Keratinocyte (primary cell): Measurements from ENCODE around the gene CPEB3. TPM values are rescaled to one million over a fixed set of nuclear protein-coding genes. Genes with fewer than 3 reads are reported as not detected.

Source experiments
- DNase-seq: peaks from one replicate; pipeline ENCODE4 v3.0.0-alpha.2; 2011; ENCODE audit warnings: low read depth, missing footprints, low spot score
- FAIRE-seq: peaks from 2 replicates; lab custom pipeline; 2011; peaks lifted over from hg19 to GRCh38; lab: Jason Lieb, UNC
- H2AFZ ChIP-seq: 2 replicates; pipeline ENCODE4 v1.6.0; 2012; ENCODE audit warnings: low read length, control low read depth, inconsistent platforms; ENCODE audit not compliant: control insufficient read depth
- H3K27ac ChIP-seq: 2 replicates; pipeline ENCODE4 v1.5.1; 2011; ENCODE audit warnings: low read length; ENCODE audit not compliant: control insufficient read depth, insufficient read depth
- H3K27me3 ChIP-seq: 3 replicates; pipeline ENCODE4 v1.6.0; 2011; ENCODE audit warnings: low read length; ENCODE audit not compliant: control insufficient read depth, insufficient read depth; ENCODE audit errors: extremely low read depth
- H3K36me3 ChIP-seq, 2 experiments: 2 replicates in 1 of 2; 3 replicates in 1 of 2; pipeline ENCODE4 v1.5.1; 2011; ENCODE audit warnings: low read length in 2 of 2, mild to moderate bottlenecking in 1 of 2; ENCODE audit not compliant: control insufficient read depth in 2 of 2, insufficient read depth in 2 of 2; ENCODE audit errors: extremely low read depth in 1 of 2
- H3K4me1 ChIP-seq: 3 replicates; pipeline ENCODE4 v1.5.1; 2011; ENCODE audit warnings: low read length; ENCODE audit not compliant: control insufficient read depth, insufficient read depth; ENCODE audit errors: extremely low read depth
- H3K4me2 ChIP-seq: 3 replicates; pipeline ENCODE4 v1.6.0; 2011; ENCODE audit warnings: low read depth, low read length; ENCODE audit not compliant: control insufficient read depth, insufficient read depth; ENCODE audit errors: extremely low read depth
- H3K4me3 ChIP-seq, 3 experiments: fragments of 200-600 bp in 1 of 3; sonication (generic) in 1 of 3; 2 replicates in 2 of 3; 3 replicates in 1 of 3; pipeline ENCODE4 v1.5.1; 2011 to 2016; ENCODE audit warnings: low read length in 3 of 3, mild to moderate bottlenecking in 3 of 3, control low read depth in 2 of 3, inconsistent platforms in 1 of 3, low read depth in 1 of 3, mixed read lengths in 1 of 3, mixed run types in 1 of 3, moderate library complexity in 1 of 3; ENCODE audit not compliant: control insufficient read depth in 2 of 3, insufficient read depth in 2 of 3; ENCODE audit errors: extremely low read depth in 1 of 3
- H3K79me2 ChIP-seq: 2 replicates; pipeline ENCODE4 v1.6.0; 2012; ENCODE audit warnings: low read length; ENCODE audit not compliant: control insufficient read depth, insufficient read depth
- H3K9ac ChIP-seq: 3 replicates; pipeline ENCODE4 v1.6.0; 2011; ENCODE audit warnings: low read length; ENCODE audit not compliant: control insufficient read depth, insufficient read depth; ENCODE audit errors: extremely low read depth
- H3K9me1 ChIP-seq: 3 replicates; pipeline ENCODE4 v1.6.0; 2011; ENCODE audit warnings: low read length; ENCODE audit not compliant: control insufficient read depth, insufficient read depth; ENCODE audit errors: extremely low read depth
- H3K9me3 ChIP-seq: 2 replicates; pipeline ENCODE4 v1.5.1; 2012; ENCODE audit warnings: low read depth, low read length; ENCODE audit not compliant: control insufficient read depth
- H4K20me1 ChIP-seq: 3 replicates; pipeline ENCODE4 v1.6.0; 2011; ENCODE audit warnings: low read length; ENCODE audit not compliant: control insufficient read depth, insufficient read depth; ENCODE audit errors: extremely low read depth
- CTCF ChIP-seq, 3 experiments: IDR thresholded peaks in 1 of 3; conservative IDR thresholded peaks in 1 of 3; optimal IDR thresholded peaks in 1 of 3; 2 replicates in 2 of 3; 3 replicates in 1 of 3; pipeline versions ENCODE3 to v1.5.1; 2011; ENCODE audit warnings: low read length in 3 of 3, mild to moderate bottlenecking in 3 of 3, moderate library complexity in 2 of 3, control low read depth in 1 of 3, inconsistent platforms in 1 of 3; ENCODE audit not compliant: insufficient read depth in 2 of 3; ENCODE audit errors: extremely low read depth in 1 of 3
- EZH2 ChIP-seq: IDR thresholded peaks from one replicate; pipeline ENCODE4 v1.6.1; 2012; ENCODE audit warnings: inconsistent platforms, mild to moderate bottlenecking, low read length, moderate library complexity
- dilution Hi-C: fragments of 300-500 bp; cut with MboI; formaldehyde crosslinking; loops from one replicate; pipeline ENCODE4 v1.7.0; 2020; ENCODE audit warnings: low sequenced_read_pairs; ENCODE audit not compliant: extremely low pct_ligation_motif_present
- polyA plus RNA-seq, 5 experiments: library from polyadenylated mRNA; depleted of rRNA in 3 of 5; stranded (reverse) in 3 of 5; stranded (forward) in 1 of 5; unstranded in 1 of 5; fragments of >200 nt; gene quantifications; 1 replicate in 1 of 5; 2 replicates in 3 of 5; 3 replicates in 1 of 5; pipeline versions ENCODE4 v1.2.1 to v1.2.3, GENCODE V29; 2011 to 2012; ENCODE audit warnings: missing spikeins in 2 of 5, low read depth in 1 of 5, low replicate concordance in 1 of 5

The CPEB3 gene
- polyA plus RNA-seq, 1 donor (not counting 4 experiments of a cell fraction or from before 2014, with no cell fraction given): 0.47 TPM

GRCh38 chr10:92175164-92175563 is 115.7 kb downstream of the CPEB3 start:
- Histone ChIP-seq H3K9me3 (no peaks in the 10 kb centered on the region), H3K4me1 (no peaks in the 10 kb centered on the region), H3K9me1 (no peaks in the 10 kb centered on the region), H3K27ac (no peak overlapping the region), H4K20me1 (no peaks in the 10 kb centered on the region), H3K4me2 (no peak overlapping the region), H3K36me3 (no peaks in the 10 kb centered on the region), H2AFZ (no peak overlapping the region), H3K27me3 (no peaks in the 10 kb centered on the region), H3K4me3 (no peak overlapping the region), H3K9ac (no peak overlapping the region), H3K79me2 (no peaks in the 10 kb centered on the region)
- DNase-seq (no peak), FAIRE-seq (no peak)
- dilution Hi-C loops: no loop called here
- TF ChIP-seq EZH2: no peak
- TF ChIP-seq CTCF (optimal IDR thresholded peaks at IDR 0.05 in 1 of 3, IDR thresholded peaks at IDR 0.05 in 1 of 3, conservative IDR thresholded peaks at IDR 0.05 in 1 of 3; ENCODE audit: extremely low read depth in 1 of 3, insufficient read depth in 2 of 3, low read length in 3 of 3): no peak

GRCh38 chr10:92173996-92174395 is 116.9 kb downstream of the CPEB3 start:
- FAIRE-seq (no peak), DNase-seq (no peak)
- Histone ChIP-seq H3K4me3 (no peak overlapping the region), H2AFZ (no peak overlapping the region), H4K20me1 (no peaks in the 10 kb centered on the region), H3K27ac (no peak overlapping the region), H3K27me3 (no peaks in the 10 kb centered on the region), H3K4me1 (no peaks in the 10 kb centered on the region), H3K9me1 (no peaks in the 10 kb centered on the region), H3K4me2 (no peak overlapping the region), H3K79me2 (no peaks in the 10 kb centered on the region), H3K9ac (no peak overlapping the region), H3K9me3 (no peaks in the 10 kb centered on the region), H3K36me3 (no peaks in the 10 kb centered on the region)
- TF ChIP-seq CTCF (optimal IDR thresholded peaks at IDR 0.05 in 1 of 3, IDR thresholded peaks at IDR 0.05 in 1 of 3, conservative IDR thresholded peaks at IDR 0.05 in 1 of 3; ENCODE audit: extremely low read depth in 1 of 3, insufficient read depth in 2 of 3, low read length in 3 of 3) (no peak), EZH2 (no peak)
- dilution Hi-C loops: no loop called here
